ENCODE results near the gene FMNL3.

The FMNL3 gene

GRCh38 chr12:49632401-49632800 is 74.8 kb downstream of the FMNL3 start:
- TF ChIP-seq EP300 (IDR thresholded peaks at IDR 0.05; ENCODE audit: borderline replicate concordance) (no peak), ZBTB7A (IDR thresholded peaks at IDR 0.05; ENCODE audit: low read depth) (no peak), TAF1 (IDR thresholded peaks at IDR 0.05; ENCODE audit: low read depth) (no peak), TEAD4 (IDR thresholded peaks at IDR 0.05) (no peak), CEBPB (IDR thresholded peaks at IDR 0.05) (no peak), CREB1 (IDR thresholded peaks at IDR 0.05; ENCODE audit: low read depth) (no peak), YY1 (IDR thresholded peaks at IDR 0.05; ENCODE audit: low read depth) (no peak), NFIC (IDR thresholded peaks at IDR 0.05) (no peak), RAD21 (IDR thresholded peaks at IDR 0.05; ENCODE audit: low read depth) (no peak), FOXM1 (IDR thresholded peaks at IDR 0.05; ENCODE audit: borderline replicate concordance, low read depth) (no peak), EGR1 (IDR thresholded peaks at IDR 0.05) (no peak)
- TF ChIP-seq, protein P1, sequence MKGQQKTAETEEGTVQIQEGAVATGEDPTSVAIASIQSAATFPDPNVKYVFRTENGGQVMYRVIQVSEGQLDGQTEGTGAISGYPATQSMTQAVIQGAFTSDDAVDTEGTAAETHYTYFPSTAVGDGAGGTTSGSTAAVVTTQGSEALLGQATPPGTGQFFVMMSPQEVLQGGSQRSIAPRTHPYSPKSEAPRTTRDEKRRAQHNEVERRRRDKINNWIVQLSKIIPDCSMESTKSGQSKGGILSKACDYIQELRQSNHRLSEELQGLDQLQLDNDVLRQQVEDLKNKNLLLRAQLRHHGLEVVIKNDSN (IDR thresholded peaks at IDR 0.05) = no peak
- TF ChIP-seq, protein P2, sequence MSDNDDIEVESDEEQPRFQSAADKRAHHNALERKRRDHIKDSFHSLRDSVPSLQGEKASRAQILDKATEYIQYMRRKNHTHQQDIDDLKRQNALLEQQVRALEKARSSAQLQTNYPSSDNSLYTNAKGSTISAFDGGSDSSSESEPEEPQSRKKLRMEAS (IDR thresholded peaks at IDR 0.05) = no peak
- TF ChIP-seq, protein P3, sequence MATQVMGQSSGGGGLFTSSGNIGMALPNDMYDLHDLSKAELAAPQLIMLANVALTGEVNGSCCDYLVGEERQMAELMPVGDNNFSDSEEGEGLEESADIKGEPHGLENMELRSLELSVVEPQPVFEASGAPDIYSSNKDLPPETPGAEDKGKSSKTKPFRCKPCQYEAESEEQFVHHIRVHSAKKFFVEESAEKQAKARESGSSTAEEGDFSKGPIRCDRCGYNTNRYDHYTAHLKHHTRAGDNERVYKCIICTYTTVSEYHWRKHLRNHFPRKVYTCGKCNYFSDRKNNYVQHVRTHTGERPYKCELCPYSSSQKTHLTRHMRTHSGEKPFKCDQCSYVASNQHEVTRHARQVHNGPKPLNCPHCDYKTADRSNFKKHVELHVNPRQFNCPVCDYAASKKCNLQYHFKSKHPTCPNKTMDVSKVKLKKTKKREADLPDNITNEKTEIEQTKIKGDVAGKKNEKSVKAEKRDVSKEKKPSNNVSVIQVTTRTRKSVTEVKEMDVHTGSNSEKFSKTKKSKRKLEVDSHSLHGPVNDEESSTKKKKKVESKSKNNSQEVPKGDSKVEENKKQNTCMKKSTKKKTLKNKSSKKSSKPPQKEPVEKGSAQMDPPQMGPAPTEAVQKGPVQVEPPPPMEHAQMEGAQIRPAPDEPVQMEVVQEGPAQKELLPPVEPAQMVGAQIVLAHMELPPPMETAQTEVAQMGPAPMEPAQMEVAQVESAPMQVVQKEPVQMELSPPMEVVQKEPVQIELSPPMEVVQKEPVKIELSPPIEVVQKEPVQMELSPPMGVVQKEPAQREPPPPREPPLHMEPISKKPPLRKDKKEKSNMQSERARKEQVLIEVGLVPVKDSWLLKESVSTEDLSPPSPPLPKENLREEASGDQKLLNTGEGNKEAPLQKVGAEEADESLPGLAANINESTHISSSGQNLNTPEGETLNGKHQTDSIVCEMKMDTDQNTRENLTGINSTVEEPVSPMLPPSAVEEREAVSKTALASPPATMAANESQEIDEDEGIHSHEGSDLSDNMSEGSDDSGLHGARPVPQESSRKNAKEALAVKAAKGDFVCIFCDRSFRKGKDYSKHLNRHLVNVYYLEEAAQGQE (IDR thresholded peaks at IDR 0.05; ENCODE audit: low read depth) = no peak

DNA sequence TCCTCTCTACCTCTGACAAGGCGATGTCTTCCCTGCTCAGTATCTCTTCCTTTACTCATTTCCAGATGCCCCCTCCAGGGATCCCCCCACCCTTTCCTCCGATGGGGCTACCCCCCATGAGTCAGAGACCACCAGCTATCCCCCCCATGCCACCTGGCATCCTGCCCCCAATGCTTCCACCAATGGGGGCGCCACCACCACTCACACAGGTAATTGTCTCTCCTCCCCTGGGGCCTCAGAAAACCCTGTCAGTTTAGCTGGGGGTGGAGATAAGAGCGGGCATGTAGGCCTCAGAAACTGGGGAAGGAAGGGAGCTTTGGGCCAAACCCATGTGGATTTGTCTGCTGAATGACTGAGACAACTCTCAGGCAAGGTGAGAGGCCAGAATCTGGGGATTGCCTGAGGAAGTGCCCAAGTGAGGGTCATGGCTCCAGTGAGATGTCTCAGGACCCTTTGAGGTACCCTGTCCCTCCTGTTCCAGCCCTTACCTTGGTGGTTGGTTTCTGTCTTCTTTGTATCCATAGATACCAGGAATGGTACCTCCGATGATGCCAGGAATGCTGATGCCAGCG is 75.8 kb downstream of the FMNL3 start:
- TF ChIP-seq EP300 (IDR thresholded peaks at IDR 0.05; ENCODE audit: borderline replicate concordance) (no peak), TCF12 (IDR thresholded peaks at IDR 0.05; ENCODE audit: low read depth) (no peak), CREB1 (IDR thresholded peaks at IDR 0.05; ENCODE audit: low read depth) (no peak), FOXM1 (IDR thresholded peaks at IDR 0.05; ENCODE audit: borderline replicate concordance, low read depth) (no peak), TAF1 (IDR thresholded peaks at IDR 0.05; ENCODE audit: low read depth) (no peak), RAD21 (IDR thresholded peaks at IDR 0.05; ENCODE audit: low read depth) (no peak), CEBPB (IDR thresholded peaks at IDR 0.05) (no peak), TEAD4 (IDR thresholded peaks at IDR 0.05) (no peak), YY1 (IDR thresholded peaks at IDR 0.05; ENCODE audit: low read depth) (no peak), ZBTB7A (IDR thresholded peaks at IDR 0.05; ENCODE audit: low read depth) (no peak), NFIC (IDR thresholded peaks at IDR 0.05) (no peak)
- TF ChIP-seq, protein P2 (IDR thresholded peaks at IDR 0.05) = no peak
- TF ChIP-seq, protein P3 (IDR thresholded peaks at IDR 0.05; ENCODE audit: low read depth) = no peak

- TF ChIP-seq FOXM1 (IDR thresholded peaks at IDR 0.05; ENCODE audit: borderline replicate concordance, low read depth) (no peak), NFIC (IDR thresholded peaks at IDR 0.05) (no peak), TEAD4 (IDR thresholded peaks at IDR 0.05) (no peak), CEBPB (IDR thresholded peaks at IDR 0.05) (no peak), ZBTB7A (IDR thresholded peaks at IDR 0.05; ENCODE audit: low read depth) (no peak), TCF12 (IDR thresholded peaks at IDR 0.05; ENCODE audit: low read depth) (no peak), EP300 (IDR thresholded peaks at IDR 0.05; ENCODE audit: borderline replicate concordance) (no peak), RAD21 (IDR thresholded peaks at IDR 0.05; ENCODE audit: low read depth) (no peak), TAF1 (IDR thresholded peaks at IDR 0.05; ENCODE audit: low read depth) (no peak), YY1 (IDR thresholded peaks at IDR 0.05; ENCODE audit: low read depth) (no peak), EGR1 (IDR thresholded peaks at IDR 0.05) (no peak), CREB1 (IDR thresholded peaks at IDR 0.05; ENCODE audit: low read depth) (no peak)
- TF ChIP-seq, protein P2 (IDR thresholded peaks at IDR 0.05) = no peak
- TF ChIP-seq, protein P1 (IDR thresholded peaks at IDR 0.05) = no peak
- TF ChIP-seq, protein P3 (IDR thresholded peaks at IDR 0.05; ENCODE audit: low read depth) = no peak
These were observed 79.3 kb downstream of the FMNL3 start for GRCh38 chr12:49627752-49628360.

Measured in Ishikawa (cell line).